Measurements from ENCODE around the gene BMS1. TPM values are rescaled to one million over a fixed set of nuclear protein-coding genes. Genes with fewer than 3 reads are reported as not detected.
A peak's percentile ranks its signal among the peaks of the same experiment; 100 is the strongest.
"Not testable (repeated sequence)": the region's sequence is repeated elsewhere in the genome, so short reads cannot be mapped to it uniquely, and the experiment has no call there.

BMS1 gene
- total and polyA plus RNA-seq, 10 donors: 6.6 to 17.7 (median 13.4) TPM

- Histone ChIP-seq H3K4me1 (peaks cover 7 to 35% (median 21%) of the 10 kb centered on the region in 6 donors), H3K27ac (no peak overlapping the region), H3K27me3 (replicated peaks in 1 of 7) (peaks cover 0 to 34% (median 16%) of the 10 kb centered on the region in 7 donors), H3K36me3 (no peaks in the 10 kb centered on the region), H3K4me3 (no peak overlapping the region), H3K9me3 (no peaks in the 10 kb centered on the region)
- intact Hi-C loops (cut with DNase I; ENCODE audit: low total_unique reads): no loop called here
- WGBS, 5 donors: 86 to 92% (median 90%) methylated on average over 9 of the region's 9 CpGs
- DNase-seq: no peak
- TF ChIP-seq POLR2AphosphoS5 (IDR thresholded peaks at IDR 0.05): no peak
- no peak for TF ChIP-seq POLR2A (IDR thresholded peaks at IDR 0.05)
- no peak for TF ChIP-seq CTCF (IDR thresholded peaks at IDR 0.05 in 8 of 11, conservative IDR thresholded peaks at IDR 0.05 in 3 of 11)
These were observed 85.9 kb downstream of the BMS1 start for GRCh38 chr10:42868530-42868929.

- Histone ChIP-seq H3K27me3 (replicated peaks in 1 of 7) (peaks cover 0 to 23% (median 16%) of the 10 kb centered on the region in 7 donors), H3K36me3 (no peaks in the 10 kb centered on the region), H3K4me1 (peaks cover 7 to 38% (median 21%) of the 10 kb centered on the region in 6 donors), H3K4me3 (no peak overlapping the region), H3K27ac (no peak overlapping the region), H3K9me3 (no peaks in the 10 kb centered on the region)
- no peak for DNase-seq
- intact Hi-C loops (cut with DNase I; ENCODE audit: low total_unique reads): loop anchor here (5.0 kb wide), 1 partner anchor 237 kb away; no protein-coding TSS in a partner anchor
- WGBS, 5 donors: 89 to 92% (median 91%) methylated on average over 9 of the region's 9 CpGs
- TF ChIP-seq POLR2AphosphoS5 (IDR thresholded peaks at IDR 0.05) (no peak), POLR2A (IDR thresholded peaks at IDR 0.05) (no peak), CTCF (IDR thresholded peaks at IDR 0.05 in 8 of 11, conservative IDR thresholded peaks at IDR 0.05 in 3 of 11) (no peak)
These were observed 87.4 kb downstream of the BMS1 start for GRCh38 chr10:42869977-42870350.

- not testable (repeated sequence) for H3K4me3 ChIP-seq, H3K9me3 ChIP-seq, DNase-seq, H3K36me3 ChIP-seq
- peaks cover 6 to 44% (median 21%) of the 10 kb centered on the region in 6 donors for H3K4me1 ChIP-seq
- peaks cover 0 to 15% (median 6%) of the 10 kb centered on the region in 7 donors for H3K27me3 ChIP-seq (replicated peaks in 1 of 7)
- TF ChIP-seq CTCF (IDR thresholded peaks at IDR 0.05 in 8 of 11, conservative IDR thresholded peaks at IDR 0.05 in 3 of 11): peak in 6 of 11 experiments; percentile 20 to 43 (median 25)
- TF ChIP-seq POLR2AphosphoS5 (IDR thresholded peaks at IDR 0.05): peak; percentile 14 to 39 (median 35)
- 42 to 65% (median 49%) methylated on average over 7 to 13 of the region's 13 CpGs for WGBS, 5 donors
- intact Hi-C loops (cut with DNase I; ENCODE audit: low total_unique reads): loop anchor here (5.0 kb wide), 1 partner anchor 236 kb away; no protein-coding TSS in a partner anchor
- peak overlapping the region in 5 of 8 donors; percentile 2 to 35 (median 24) for H3K27ac ChIP-seq
These were observed 88.6 kb downstream of the BMS1 start for GRCh38 chr10:42871138-42871641.

GRCh38 chr10:42871823-42872222, 89.2 kb downstream of the BMS1 start:
- H3K4me3 ChIP-seq: no peak overlapping the region
- intact Hi-C loops (cut with DNase I; ENCODE audit: low total_unique reads): loop anchor here (5.0 kb wide), 1 partner anchor 235 kb away; no protein-coding TSS in a partner anchor
- peaks cover 0 to 39% (median 16%) of the 10 kb centered on the region in 6 donors for H3K4me1 ChIP-seq
- DNase-seq: no peak
- H3K27ac ChIP-seq: peak overlapping the region in 2 of 8 donors; percentile 33 to 35
- no peaks in the 10 kb centered on the region for H3K36me3 ChIP-seq
- H3K9me3 ChIP-seq: no peaks in the 10 kb centered on the region
- TF ChIP-seq POLR2A (IDR thresholded peaks at IDR 0.05): no peak
- TF ChIP-seq POLR2AphosphoS5 (IDR thresholded peaks at IDR 0.05): no peak
- no peak for TF ChIP-seq CTCF (IDR thresholded peaks at IDR 0.05 in 8 of 11, conservative IDR thresholded peaks at IDR 0.05 in 3 of 11)
- peaks cover 0 to 9% (median 0%) of the 10 kb centered on the region in 7 donors for H3K27me3 ChIP-seq (replicated peaks in 1 of 7)
- 80 to 90% (median 89%) methylated on average over 6 of the region's 6 CpGs for WGBS, 5 donors
